ENCODE measurements around the gene UGCG. TPM values are rescaled to one million over a fixed set of nuclear protein-coding genes. Genes with fewer than 3 reads are reported as not detected.

Gene UGCG
- total RNA-seq, 1 experiment from 2014 or later: 88.7 TPM

GRCh38 chr9:111896942-111897600 is 457 bp downstream of the UGCG start:
- Histone ChIP-seq H3K27ac (peak overlapping the region; percentile 74), H3K4me2 (peak overlapping the region; percentile 79), H3K4me3 (peak overlapping the region; percentile 76), H3K27me3 (ENCODE audit: insufficient read depth, low read depth) (no peaks in the 10 kb centered on the region), H3F3A (ENCODE audit: insufficient read depth, low read depth) (peaks cover 30% of the 10 kb centered on the region), H2AFZ (peak overlapping the region; percentile 23), H4K20me1 (ENCODE audit: insufficient read depth) (peaks cover 28% of the 10 kb centered on the region), H3K4me1 (replicated peaks; ENCODE audit: insufficient read depth) (peaks cover 59% of the 10 kb centered on the region), H3K36me3 (ENCODE audit: low read depth) (no peaks in the 10 kb centered on the region), H3K79me2 (ENCODE audit: low read depth) (peaks cover 67% of the 10 kb centered on the region), H3K9me3 (ENCODE audit: insufficient read depth, low read depth) (no peaks in the 10 kb centered on the region), H3K9me2 (ENCODE audit: insufficient read depth) (no peaks in the 10 kb centered on the region)
- TF ChIP-seq CTCF (conservative IDR thresholded peaks at IDR 0.05) (no peak), EZH2 (IDR thresholded peaks at IDR 0.05; ENCODE audit: low read depth) (no peak)
- POLR2A ChIA-PET (ENCODE audit: unreplicated experiment): interaction anchor here (0.5 to 1.0 kb wide), 10 partner anchors 50 to 1378 kb away, joined by 3 to 6 read pairs (median 4); partner anchors contain the start of gene CDC26
- CTCF ChIA-PET: interaction anchor here (0.6 kb wide), 1 partner anchor 1507 kb away, joined by 3 read pairs; no protein-coding TSS in a partner anchor
- DNase-seq: no peak
- intact Hi-C loops (cut with micrococcal nuclease; ENCODE audit: unreplicated experiment): loop anchor here (1.0 to 10.0 kb wide), 7 partner anchors 46 to 478 kb away; partner anchors contain the start of gene PTGR1
- no TSS peak for BruUV-seq (replicated peaks)

GRCh38 chr9:111897601-111898137 is 1.1 kb downstream of the UGCG start:
- no peaks in the 10 kb centered on the region for H3K27me3 ChIP-seq (ENCODE audit: insufficient read depth, low read depth)

More at GRCh38 chr9:111897601-111898137, 1.1 kb downstream of the UGCG start:
- Histone ChIP-seq H3K4me3 (peak overlapping the region; percentile 76), H3K79me2 (ENCODE audit: low read depth) (peaks cover 73% of the 10 kb centered on the region), H3F3A (ENCODE audit: insufficient read depth, low read depth) (peaks cover 26% of the 10 kb centered on the region), H3K4me2 (peak overlapping the region; percentile 79), H3K36me3 (ENCODE audit: low read depth) (no peaks in the 10 kb centered on the region), H3K4me1 (replicated peaks; ENCODE audit: insufficient read depth) (peaks cover 59% of the 10 kb centered on the region), H3K9me2 (ENCODE audit: insufficient read depth) (no peaks in the 10 kb centered on the region), H3K9me3 (ENCODE audit: insufficient read depth, low read depth) (no peaks in the 10 kb centered on the region), H3K27ac (peak overlapping the region; percentile 74), H2AFZ (peak overlapping the region; percentile 23), H4K20me1 (ENCODE audit: insufficient read depth) (peaks cover 34% of the 10 kb centered on the region)
- peak in 1 of 2 experiments; percentile 23 for DNase-seq
- TF ChIP-seq CTCF (conservative IDR thresholded peaks at IDR 0.05) (no peak), EZH2 (IDR thresholded peaks at IDR 0.05; ENCODE audit: low read depth) (no peak)
- CTCF ChIA-PET: no interaction called here
- POLR2A ChIA-PET (ENCODE audit: unreplicated experiment): interaction anchor here (0.6 to 0.8 kb wide), 4 partner anchors 17 to 170 kb away, joined by 3 to 7 read pairs (median 3); no protein-coding TSS in a partner anchor
- intact Hi-C loops (cut with micrococcal nuclease; ENCODE audit: unreplicated experiment): loop anchor here (1.0 to 10.0 kb wide), 4 partner anchors 61 to 477 kb away; no protein-coding TSS in a partner anchor
- TSS peak; percentile 43 for BruUV-seq (replicated peaks)

Measured in PC-9 (cell line).